OCI-LY1 (cell line): ENCODE results near the gene YIPF5.

ENCODE experiments used
- H2AFZ ChIP-seq: fragments of 200-600 bp; sonication (generic), shearing (Covaris generic); 2 replicates; pipeline ENCODE4 v1.6.0; 2014; ENCODE audit warnings: antibody characterized with exemption, mild to moderate bottlenecking, low read length
- H3F3A ChIP-seq: fragments of 200-600 bp; sonication (generic), shearing (Covaris generic); 2 replicates; pipeline ENCODE4 v1.6.0; 2014; ENCODE audit warnings: mild to moderate bottlenecking, antibody characterized with exemption, low read length, moderate library complexity; ENCODE audit not compliant: insufficient read depth
- H3K27ac ChIP-seq: fragments of 200-600 bp; sonication (generic); 2 replicates; pipeline ENCODE4 v1.5.1; 2014; ENCODE audit warnings: low read length, mixed run types, mild to moderate bottlenecking, low read depth; ENCODE audit not compliant: poor library complexity, severe bottlenecking
- H3K27me3 ChIP-seq: fragments of 200-600 bp; sonication (generic); 2 replicates; pipeline ENCODE4 v1.6.0; 2014; ENCODE audit warnings: antibody characterized with exemption, mild to moderate bottlenecking, low read length, moderate library complexity; ENCODE audit not compliant: insufficient read depth
- H3K36me3 ChIP-seq: fragments of 200-600 bp; sonication (generic); 2 replicates; pipeline ENCODE4 v1.6.1; 2014; ENCODE audit warnings: mild to moderate bottlenecking, antibody characterized with exemption, low read length, moderate library complexity, mixed read lengths; ENCODE audit not compliant: insufficient read depth
- H3K4me1 ChIP-seq: fragments of 200-600 bp; sonication (generic); 2 replicates; pipeline ENCODE4 v1.5.1; 2014; ENCODE audit warnings: mild to moderate bottlenecking, low read length, moderate library complexity; ENCODE audit not compliant: insufficient read depth, severe bottlenecking
- H3K4me2 ChIP-seq: fragments of 200-600 bp; sonication (generic), shearing (Covaris generic); 2 replicates; pipeline ENCODE4 v1.6.1; 2014; ENCODE audit warnings: low read length
- H3K4me3 ChIP-seq: fragments of 200-600 bp; sonication (generic); 2 replicates; pipeline ENCODE4 v1.5.1; 2014; ENCODE audit warnings: low read length, low read depth, mild to moderate bottlenecking, mixed read lengths; ENCODE audit not compliant: poor library complexity, severe bottlenecking
- H3K79me2 ChIP-seq: fragments of 200-600 bp; shearing (Covaris generic); 2 replicates; pipeline ENCODE4 v1.6.1; 2016; ENCODE audit warnings: mixed run types, low read length, mixed read lengths; ENCODE audit not compliant: insufficient read depth
- H3K9ac ChIP-seq: fragments of 200-600 bp; sonication (generic), shearing (Covaris generic); 2 replicates; pipeline ENCODE4 v1.6.1; 2014; ENCODE audit warnings: mild to moderate bottlenecking, low read length, mixed read lengths
- H3K9me2 ChIP-seq: fragments of 200-600 bp; sonication (generic), shearing (Covaris generic); 2 replicates; pipeline ENCODE4 v1.6.1; 2014; ENCODE audit warnings: low read depth, mild to moderate bottlenecking, low read length, mixed read lengths
- H3K9me3 ChIP-seq: fragments of 200-600 bp; shearing (Covaris generic); 2 replicates; pipeline ENCODE4 v1.6.1; 2014; ENCODE audit warnings: low read length, mixed read lengths
- H4K20me1 ChIP-seq: fragments of 200-600 bp; sonication (generic), shearing (Covaris generic); 2 replicates; pipeline ENCODE4 v1.6.0; 2016; ENCODE audit warnings: mild to moderate bottlenecking, low read length; ENCODE audit not compliant: insufficient read depth
- CTCF ChIP-seq: fragments of 200-600 bp; sonication (generic), shearing (Covaris generic); IDR thresholded peaks from 2 replicates; pipeline ENCODE4 v1.5.1; 2017; ENCODE audit warnings: mild to moderate bottlenecking, antibody characterized with exemption, low read length, moderate library complexity, mixed read lengths
- EZH2 ChIP-seq: fragments of 200-600 bp; sonication (generic), shearing (Covaris generic); IDR thresholded peaks from 2 replicates; pipeline ENCODE4 v1.8.0; 2017; ENCODE audit warnings: borderline replicate concordance, mixed run types, mild to moderate bottlenecking, antibody characterized with exemption, low read length, moderate library complexity, mixed read lengths

Gene YIPF5

GRCh38 chr5:144170276-144171024 lies at the start of gene YIPF5, which contains the start of gene KCTD16:
Gene YIPF5 (minus strand): TSS chr5:144170659. CDS start chr5:144169955, 704 bp downstream.
Gene KCTD16 (plus strand): TSS chr5:144170873.
- no peak within 1 kb of the TSS for H3K27ac ChIP-seq
- H4K20me1 ChIP-seq: no peaks in the 10 kb centered on the region
- H3F3A ChIP-seq: no peaks in the 10 kb centered on the region
- H3K27me3 ChIP-seq: no peaks in the 10 kb centered on the region
- peaks cover 26% of the 10 kb centered on the region for H3K4me1 ChIP-seq
- peak within 1 kb of the TSS; percentile 70 for H3K9ac ChIP-seq
- H3K9me2 ChIP-seq: no peaks in the 10 kb centered on the region
- H3K9me3 ChIP-seq: no peaks in the 10 kb centered on the region
- H3K36me3 ChIP-seq: peaks cover 28% of the 10 kb centered on the region; the same call in 1 of the 2 replicates
- peak within 1 kb of the TSS; percentile 87 for H3K4me3 ChIP-seq
- peaks cover 21% of the 10 kb centered on the region for H3K79me2 ChIP-seq
- H2AFZ ChIP-seq: peak within 1 kb of the TSS; percentile 73
- no peak for TF ChIP-seq CTCF
- H3K4me2 ChIP-seq: peak within 1 kb of the TSS; percentile 85

- Histone ChIP-seq H3K9me2 (no peaks in the 10 kb centered on the region), H4K20me1 (no peaks in the 10 kb centered on the region), H3K4me1 (no peaks in the 10 kb centered on the region), H3K79me2 (no peaks in the 10 kb centered on the region), H3F3A (no peaks in the 10 kb centered on the region), H2AFZ (no peak overlapping the region), H3K4me2 (no peak overlapping the region), H3K36me3 (no peaks in the 10 kb centered on the region), H3K27ac (no peak overlapping the region), H3K27me3 (no peaks in the 10 kb centered on the region), H3K9me3 (no peaks in the 10 kb centered on the region), H3K4me3 (no peak overlapping the region), H3K9ac (no peak overlapping the region)
- no peak for TF ChIP-seq EZH2
- no peak for TF ChIP-seq CTCF
These were observed 49.4 kb upstream of the YIPF5 start for GRCh38 chr5:144219869-144220268.

GRCh38 chr5:144210655-144211054 lies 40.2 kb upstream of the YIPF5 start:
- no peak for TF ChIP-seq CTCF
- no peak for TF ChIP-seq EZH2
- no peaks in the 10 kb centered on the region for H3K9me3 ChIP-seq
- H3K27ac ChIP-seq: no peak overlapping the region
- no peak overlapping the region for H3K9ac ChIP-seq
- no peaks in the 10 kb centered on the region for H3K27me3 ChIP-seq
- H3F3A ChIP-seq: no peaks in the 10 kb centered on the region
- no peak overlapping the region for H3K4me3 ChIP-seq
- no peaks in the 10 kb centered on the region for H3K9me2 ChIP-seq
- no peaks in the 10 kb centered on the region for H3K4me1 ChIP-seq
- no peaks in the 10 kb centered on the region for H3K36me3 ChIP-seq
- H2AFZ ChIP-seq: no peak overlapping the region
- H3K4me2 ChIP-seq: no peak overlapping the region
- H4K20me1 ChIP-seq: no peaks in the 10 kb centered on the region
- no peaks in the 10 kb centered on the region for H3K79me2 ChIP-seq
